ENCODE data around the gene F12.

The F12 gene

DNA sequence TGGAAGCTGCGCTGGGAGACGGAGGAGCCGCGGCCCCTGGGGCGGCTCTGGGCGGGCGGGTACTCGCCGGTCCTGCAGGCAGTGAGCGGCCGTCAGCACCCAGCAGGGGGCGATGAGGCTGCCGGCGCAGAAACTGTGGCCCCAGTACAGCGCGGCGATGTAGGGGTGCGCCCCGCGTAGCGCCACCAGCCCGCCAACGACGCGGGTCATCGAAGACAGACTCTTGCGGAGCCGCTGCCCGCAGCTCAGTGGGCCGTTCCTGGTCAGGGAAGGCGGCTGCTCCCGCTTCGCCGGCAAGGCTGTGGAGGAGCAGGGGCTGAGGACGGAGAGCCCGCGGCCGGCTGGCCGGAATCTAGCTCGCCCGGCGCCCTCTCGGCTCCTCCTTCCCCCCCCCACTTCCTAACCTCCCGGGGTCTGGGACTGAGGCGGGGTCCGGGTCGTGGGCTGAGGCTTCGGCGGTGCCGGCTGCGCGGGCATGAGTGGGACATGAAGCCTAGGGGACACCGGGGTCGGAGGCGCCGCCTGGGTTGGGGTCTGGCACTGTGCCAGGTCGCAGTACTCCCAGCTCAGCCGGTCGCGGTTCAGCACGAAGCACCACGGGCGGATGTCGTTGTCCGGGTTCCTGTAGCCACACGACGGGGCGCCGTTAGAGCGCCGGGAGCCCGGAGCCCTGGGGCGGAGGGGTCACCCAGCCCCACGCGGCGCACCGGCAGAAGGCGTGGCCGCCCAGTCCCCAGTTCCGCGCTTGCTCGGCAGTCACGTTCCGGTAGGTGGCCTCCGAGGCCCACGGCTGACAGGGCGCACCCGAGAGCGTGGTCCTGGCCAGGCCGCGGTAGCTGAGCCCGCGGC, 5.3 kb downstream of the F12 start:
- Histone ChIP-seq H3K9me3 (ENCODE audit: low read length) (no peaks in the 10 kb centered on the region), H3F3A (ENCODE audit: insufficient read depth, low read length) (0 out of 2 replicates have a peak, but pooled peaks cover 4% of the 10 kb centered on the region), H3K4me3 (ENCODE audit: low read depth, low read length, poor library complexity, severe bottlenecking) (peak overlapping the region; percentile 61), H3K36me3 (ENCODE audit: insufficient read depth, low read length) (no peaks in the 10 kb centered on the region), H2AFZ (ENCODE audit: low read length) (no peak overlapping the region), H3K4me2 (ENCODE audit: low read length) (peak overlapping the region; percentile 81), H3K9ac (ENCODE audit: low read length) (peak overlapping the region; percentile 52; the same call in 1 of the 2 replicates), H3K27me3 (ENCODE audit: insufficient read depth, low read length) (peaks cover 12% of the 10 kb centered on the region; the same call in 1 of the 2 replicates), H4K20me1 (ENCODE audit: insufficient read depth, low read length) (no peaks in the 10 kb centered on the region), H3K27ac (ENCODE audit: low read depth, low read length, poor library complexity, severe bottlenecking) (no peak overlapping the region), H3K79me2 (ENCODE audit: insufficient read depth, low read length) (no peaks in the 10 kb centered on the region), H3K9me2 (ENCODE audit: low read depth, low read length) (no peaks in the 10 kb centered on the region), H3K4me1 (ENCODE audit: insufficient read depth, low read length, severe bottlenecking) (peaks cover 34% of the 10 kb centered on the region)
- TF ChIP-seq CTCF (IDR thresholded peaks at IDR 0.05; ENCODE audit: low read length) (peak; percentile 73), EZH2 (IDR thresholded peaks at IDR 0.05; ENCODE audit: borderline replicate concordance, low read length) (no peak)

- peak overlapping the region; percentile 81 for H3K4me2 ChIP-seq (ENCODE audit: low read length)
- H3K4me1 ChIP-seq (ENCODE audit: insufficient read depth, low read length, severe bottlenecking), result peaks cover 34% of the 10 kb centered on the region
- H3K27me3 ChIP-seq (ENCODE audit: insufficient read depth, low read length), result peaks cover 12% of the 10 kb centered on the region; the same call in 1 of the 2 replicates
- TF ChIP-seq CTCF (IDR thresholded peaks at IDR 0.05; ENCODE audit: low read length) (no peak), EZH2 (IDR thresholded peaks at IDR 0.05; ENCODE audit: borderline replicate concordance, low read length) (no peak)
- H3K9me3 ChIP-seq (ENCODE audit: low read length), result no peaks in the 10 kb centered on the region
- H3F3A ChIP-seq (ENCODE audit: insufficient read depth, low read length), result 0 out of 2 replicates have a peak, but pooled peaks cover 4% of the 10 kb centered on the region
- H3K36me3 ChIP-seq (ENCODE audit: insufficient read depth, low read length), result no peaks in the 10 kb centered on the region
- no peak overlapping the region for H3K27ac ChIP-seq (ENCODE audit: low read depth, low read length, poor library complexity, severe bottlenecking)
- peak overlapping the region; percentile 61 for H3K4me3 ChIP-seq (ENCODE audit: low read depth, low read length, poor library complexity, severe bottlenecking)
- no peak overlapping the region for H2AFZ ChIP-seq (ENCODE audit: low read length)
- H4K20me1 ChIP-seq (ENCODE audit: insufficient read depth, low read length), result no peaks in the 10 kb centered on the region
- no peaks in the 10 kb centered on the region for H3K79me2 ChIP-seq (ENCODE audit: insufficient read depth, low read length)
- H3K9me2 ChIP-seq (ENCODE audit: low read depth, low read length), result no peaks in the 10 kb centered on the region
- H3K9ac ChIP-seq (ENCODE audit: low read length), result peak overlapping the region; percentile 52; the same call in 1 of the 2 replicates
Measured at GRCh38 chr5:177403102-177403791, 6.1 kb downstream of the F12 start.

GRCh38 chr5:177402271-177403043, 6.9 kb downstream of the F12 start:
- Histone ChIP-seq H3K4me3 (ENCODE audit: low read depth, low read length, poor library complexity, severe bottlenecking) (peak overlapping the region; percentile 61), H2AFZ (ENCODE audit: low read length) (no peak overlapping the region), H3K79me2 (ENCODE audit: insufficient read depth, low read length) (no peaks in the 10 kb centered on the region), H3K27me3 (ENCODE audit: insufficient read depth, low read length) (peaks cover 12% of the 10 kb centered on the region; the same call in 1 of the 2 replicates), H3K9me3 (ENCODE audit: low read length) (no peaks in the 10 kb centered on the region), H3F3A (ENCODE audit: insufficient read depth, low read length) (0 out of 2 replicates have a peak, but pooled peaks cover 4% of the 10 kb centered on the region), H3K27ac (ENCODE audit: low read depth, low read length, poor library complexity, severe bottlenecking) (no peak overlapping the region), H3K9ac (ENCODE audit: low read length) (no peak overlapping the region; the same call in 1 of the 2 replicates), H3K4me2 (ENCODE audit: low read length) (peak overlapping the region; percentile 81), H3K9me2 (ENCODE audit: low read depth, low read length) (no peaks in the 10 kb centered on the region), H3K36me3 (ENCODE audit: insufficient read depth, low read length) (no peaks in the 10 kb centered on the region), H3K4me1 (ENCODE audit: insufficient read depth, low read length, severe bottlenecking) (peaks cover 34% of the 10 kb centered on the region), H4K20me1 (ENCODE audit: insufficient read depth, low read length) (no peaks in the 10 kb centered on the region)
- 0 out of 2 replicates have a peak, but pooled peaks have one; percentile 34 for TF ChIP-seq CTCF (IDR thresholded peaks at IDR 0.05; ENCODE audit: low read length)
- TF ChIP-seq EZH2 (IDR thresholded peaks at IDR 0.05; ENCODE audit: borderline replicate concordance, low read length), result no peak

Measured in OCI-LY1 (cell line).